ENCODE results near the gene KIF18B. TPM values are rescaled to one million over a fixed set of nuclear protein-coding genes. Genes with fewer than 3 reads are reported as not detected.

Gene KIF18B
- polyA plus RNA-seq, 2 of the 4 experiments (the other 2 are of a cell fraction): 19.6 to 41.7 TPM

DNA sequence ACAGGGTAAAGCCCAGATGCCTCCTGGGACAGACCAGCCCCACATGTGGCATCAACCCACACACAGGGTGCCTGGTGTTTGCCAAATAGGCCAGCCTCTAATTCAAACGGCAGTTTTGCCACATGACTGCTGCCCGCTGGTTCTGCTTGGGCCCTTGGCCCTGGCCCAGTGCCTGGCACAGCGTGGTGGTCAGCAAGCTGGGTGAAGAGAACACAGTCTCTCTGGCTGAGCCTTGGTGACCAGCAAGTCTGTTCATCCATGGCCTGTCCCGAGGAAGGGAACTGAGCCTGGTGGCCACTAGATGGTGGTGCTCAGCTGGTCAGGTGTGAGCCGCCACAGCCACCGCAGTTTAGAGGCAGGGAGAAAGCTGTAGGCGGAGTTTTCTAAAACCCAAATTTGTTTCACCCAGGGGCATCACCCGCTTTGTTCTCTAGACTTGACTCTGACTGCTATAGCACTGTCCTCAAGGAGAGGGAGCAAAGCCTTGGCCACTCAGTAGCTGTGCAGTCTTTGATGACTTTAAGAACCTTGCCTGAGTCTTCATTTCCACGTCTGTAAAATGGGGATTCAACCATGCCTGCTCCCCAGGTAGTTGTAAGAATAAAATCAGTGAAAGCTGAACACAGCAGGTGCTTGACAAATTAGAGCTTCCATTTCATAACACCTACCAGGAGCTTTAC lies 27.5 kb downstream of the KIF18B start:
- 13% methylated on average over 9 of the region's 9 CpGs for WGBS (ENCODE audit: missing lambda C conversion rate)
- Histone ChIP-seq H3K9me3 (no peaks in the 10 kb centered on the region), H3K4me2 (0 out of 3 replicates have a peak overlapping the region, but pooled peaks have one; percentile 3), H3K27ac (peak overlapping the region; percentile 14 to 80; a peak in 4 of 6 replicates), H3K4me1 (peaks cover 23% of the 10 kb centered on the region), H3K4me3 (no peak overlapping the region)
- CTCF ChIA-PET: interaction anchor here (0.6 to 38.3 kb wide), 40 partner anchors 8 to 287 kb away, joined by 3 to 1853 read pairs (median 6); partner anchors contain the start of genes ACBD4, C1QL1, DCAKD and EFTUD2
- DNase-seq (ENCODE audit: low read depth in 1 of 2, low spot score in 1 of 2) (peak; percentile 89 to 97), ATAC-seq (peak; percentile 85 to 90), FAIRE-seq (peak; percentile 99)
- POLR2A ChIA-PET: interaction anchor here (1.0 to 2.2 kb wide), 3 partner anchors 99 to 103 kb away, joined by 3 to 12 read pairs (median 3); no protein-coding TSS in a partner anchor
- TF ChIP-seq, protein P1, sequence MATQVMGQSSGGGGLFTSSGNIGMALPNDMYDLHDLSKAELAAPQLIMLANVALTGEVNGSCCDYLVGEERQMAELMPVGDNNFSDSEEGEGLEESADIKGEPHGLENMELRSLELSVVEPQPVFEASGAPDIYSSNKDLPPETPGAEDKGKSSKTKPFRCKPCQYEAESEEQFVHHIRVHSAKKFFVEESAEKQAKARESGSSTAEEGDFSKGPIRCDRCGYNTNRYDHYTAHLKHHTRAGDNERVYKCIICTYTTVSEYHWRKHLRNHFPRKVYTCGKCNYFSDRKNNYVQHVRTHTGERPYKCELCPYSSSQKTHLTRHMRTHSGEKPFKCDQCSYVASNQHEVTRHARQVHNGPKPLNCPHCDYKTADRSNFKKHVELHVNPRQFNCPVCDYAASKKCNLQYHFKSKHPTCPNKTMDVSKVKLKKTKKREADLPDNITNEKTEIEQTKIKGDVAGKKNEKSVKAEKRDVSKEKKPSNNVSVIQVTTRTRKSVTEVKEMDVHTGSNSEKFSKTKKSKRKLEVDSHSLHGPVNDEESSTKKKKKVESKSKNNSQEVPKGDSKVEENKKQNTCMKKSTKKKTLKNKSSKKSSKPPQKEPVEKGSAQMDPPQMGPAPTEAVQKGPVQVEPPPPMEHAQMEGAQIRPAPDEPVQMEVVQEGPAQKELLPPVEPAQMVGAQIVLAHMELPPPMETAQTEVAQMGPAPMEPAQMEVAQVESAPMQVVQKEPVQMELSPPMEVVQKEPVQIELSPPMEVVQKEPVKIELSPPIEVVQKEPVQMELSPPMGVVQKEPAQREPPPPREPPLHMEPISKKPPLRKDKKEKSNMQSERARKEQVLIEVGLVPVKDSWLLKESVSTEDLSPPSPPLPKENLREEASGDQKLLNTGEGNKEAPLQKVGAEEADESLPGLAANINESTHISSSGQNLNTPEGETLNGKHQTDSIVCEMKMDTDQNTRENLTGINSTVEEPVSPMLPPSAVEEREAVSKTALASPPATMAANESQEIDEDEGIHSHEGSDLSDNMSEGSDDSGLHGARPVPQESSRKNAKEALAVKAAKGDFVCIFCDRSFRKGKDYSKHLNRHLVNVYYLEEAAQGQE (IDR thresholded peaks at IDR 0.05): no peak
- TF ChIP-seq NR3C1 (IDR thresholded peaks at IDR 0.05) (no peak), POLR2AphosphoS2 (conservative IDR thresholded peaks at IDR 0.05; ENCODE audit: low read length) (no peak), PHF8 (IDR thresholded peaks at IDR 0.05; ENCODE audit: borderline replicate concordance, low read depth) (no peak), JUNB (IDR thresholded peaks at IDR 0.05) (no peak), CEBPB (IDR thresholded peaks at IDR 0.05) (no peak), FOSL2 (IDR thresholded peaks at IDR 0.05) (no peak), FOSL2 (CRISPR knock-in tag; IDR thresholded peaks at IDR 0.05) (no peak), MAZ (IDR thresholded peaks at IDR 0.05; ENCODE audit: borderline replicate concordance, low read depth, low read length) (no peak), RFX5 (IDR thresholded peaks at IDR 0.05) (no peak), TFCP2L1 (CRISPR knock-in tag; IDR thresholded peaks at IDR 0.05) (no peak), FOXS1 (CRISPR knock-in tag; IDR thresholded peaks at IDR 0.05) (no peak), CBX2 (IDR thresholded peaks at IDR 0.05; ENCODE audit: borderline replicate concordance, low read depth) (no peak), KDM1A (IDR thresholded peaks at IDR 0.05; ENCODE audit: low read depth) (peak; percentile 91), CHD4 (IDR thresholded peaks at IDR 0.05; ENCODE audit: borderline replicate concordance) (peak; percentile 87), ZC3H11A (IDR thresholded peaks at IDR 0.05) (no peak), TP53 (CRISPR knock-in tag; IDR thresholded peaks at IDR 0.05) (no peak), FOSB (CRISPR knock-in tag; IDR thresholded peaks at IDR 0.05) (no peak), KDM5A (IDR thresholded peaks at IDR 0.05) (no peak), BHLHE40 (IDR thresholded peaks at IDR 0.05; ENCODE audit: low read depth, low read length) (no peak), ZNF302 (CRISPR knock-in tag; IDR thresholded peaks at IDR 0.05) (no peak), EHMT2 (IDR thresholded peaks at IDR 0.05; ENCODE audit: low read depth) (no peak), HOXA7 (CRISPR knock-in tag; IDR thresholded peaks at IDR 0.05) (no peak), NPAS2 (CRISPR knock-in tag; IDR thresholded peaks at IDR 0.05; ENCODE audit: borderline replicate concordance) (no peak), CHD2 (IDR thresholded peaks at IDR 0.05; ENCODE audit: low read length, partially characterized antibody) (no peak), RARB (CRISPR knock-in tag; IDR thresholded peaks at IDR 0.05) (no peak), SREBF2 (IDR thresholded peaks at IDR 0.05) (no peak)
- TF ChIP-seq, protein P2, sequence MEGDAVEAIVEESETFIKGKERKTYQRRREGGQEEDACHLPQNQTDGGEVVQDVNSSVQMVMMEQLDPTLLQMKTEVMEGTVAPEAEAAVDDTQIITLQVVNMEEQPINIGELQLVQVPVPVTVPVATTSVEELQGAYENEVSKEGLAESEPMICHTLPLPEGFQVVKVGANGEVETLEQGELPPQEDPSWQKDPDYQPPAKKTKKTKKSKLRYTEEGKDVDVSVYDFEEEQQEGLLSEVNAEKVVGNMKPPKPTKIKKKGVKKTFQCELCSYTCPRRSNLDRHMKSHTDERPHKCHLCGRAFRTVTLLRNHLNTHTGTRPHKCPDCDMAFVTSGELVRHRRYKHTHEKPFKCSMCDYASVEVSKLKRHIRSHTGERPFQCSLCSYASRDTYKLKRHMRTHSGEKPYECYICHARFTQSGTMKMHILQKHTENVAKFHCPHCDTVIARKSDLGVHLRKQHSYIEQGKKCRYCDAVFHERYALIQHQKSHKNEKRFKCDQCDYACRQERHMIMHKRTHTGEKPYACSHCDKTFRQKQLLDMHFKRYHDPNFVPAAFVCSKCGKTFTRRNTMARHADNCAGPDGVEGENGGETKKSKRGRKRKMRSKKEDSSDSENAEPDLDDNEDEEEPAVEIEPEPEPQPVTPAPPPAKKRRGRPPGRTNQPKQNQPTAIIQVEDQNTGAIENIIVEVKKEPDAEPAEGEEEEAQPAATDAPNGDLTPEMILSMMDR (IDR thresholded peaks at IDR 0.05): peak; percentile 98
- TF ChIP-seq, protein P3, sequence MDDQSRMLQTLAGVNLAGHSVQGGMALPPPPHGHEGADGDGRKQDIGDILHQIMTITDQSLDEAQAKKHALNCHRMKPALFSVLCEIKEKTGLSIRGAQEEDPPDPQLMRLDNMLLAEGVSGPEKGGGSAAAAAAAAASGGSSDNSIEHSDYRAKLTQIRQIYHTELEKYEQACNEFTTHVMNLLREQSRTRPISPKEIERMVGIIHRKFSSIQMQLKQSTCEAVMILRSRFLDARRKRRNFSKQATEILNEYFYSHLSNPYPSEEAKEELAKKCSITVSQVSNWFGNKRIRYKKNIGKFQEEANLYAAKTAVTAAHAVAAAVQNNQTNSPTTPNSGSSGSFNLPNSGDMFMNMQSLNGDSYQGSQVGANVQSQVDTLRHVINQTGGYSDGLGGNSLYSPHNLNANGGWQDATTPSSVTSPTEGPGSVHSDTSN (IDR thresholded peaks at IDR 0.05): no peak
- TF ChIP-seq, protein P4, sequence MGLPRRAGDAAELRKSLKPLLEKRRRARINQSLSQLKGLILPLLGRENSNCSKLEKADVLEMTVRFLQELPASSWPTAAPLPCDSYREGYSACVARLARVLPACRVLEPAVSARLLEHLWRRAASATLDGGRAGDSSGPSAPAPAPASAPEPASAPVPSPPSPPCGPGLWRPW (IDR thresholded peaks at IDR 0.05): no peak
- TF ChIP-seq, protein P5, sequence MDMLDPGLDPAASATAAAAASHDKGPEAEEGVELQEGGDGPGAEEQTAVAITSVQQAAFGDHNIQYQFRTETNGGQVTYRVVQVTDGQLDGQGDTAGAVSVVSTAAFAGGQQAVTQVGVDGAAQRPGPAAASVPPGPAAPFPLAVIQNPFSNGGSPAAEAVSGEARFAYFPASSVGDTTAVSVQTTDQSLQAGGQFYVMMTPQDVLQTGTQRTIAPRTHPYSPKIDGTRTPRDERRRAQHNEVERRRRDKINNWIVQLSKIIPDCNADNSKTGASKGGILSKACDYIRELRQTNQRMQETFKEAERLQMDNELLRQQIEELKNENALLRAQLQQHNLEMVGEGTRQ (IDR thresholded peaks at IDR 0.05): no peak
- TF ChIP-seq, protein P6, sequence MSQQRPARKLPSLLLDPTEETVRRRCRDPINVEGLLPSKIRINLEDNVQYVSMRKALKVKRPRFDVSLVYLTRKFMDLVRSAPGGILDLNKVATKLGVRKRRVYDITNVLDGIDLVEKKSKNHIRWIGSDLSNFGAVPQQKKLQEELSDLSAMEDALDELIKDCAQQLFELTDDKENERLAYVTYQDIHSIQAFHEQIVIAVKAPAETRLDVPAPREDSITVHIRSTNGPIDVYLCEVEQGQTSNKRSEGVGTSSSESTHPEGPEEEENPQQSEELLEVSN (IDR thresholded peaks at IDR 0.05; ENCODE audit: borderline replicate concordance, low read depth): no peak
- TF ChIP-seq, protein P7, sequence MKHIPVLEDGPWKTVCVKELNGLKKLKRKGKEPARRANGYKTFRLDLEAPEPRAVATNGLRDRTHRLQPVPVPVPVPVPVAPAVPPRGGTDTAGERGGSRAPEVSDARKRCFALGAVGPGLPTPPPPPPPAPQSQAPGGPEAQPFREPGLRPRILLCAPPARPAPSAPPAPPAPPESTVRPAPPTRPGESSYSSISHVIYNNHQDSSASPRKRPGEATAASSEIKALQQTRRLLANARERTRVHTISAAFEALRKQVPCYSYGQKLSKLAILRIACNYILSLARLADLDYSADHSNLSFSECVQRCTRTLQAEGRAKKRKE (CRISPR knock-in tag; IDR thresholded peaks at IDR 0.05; ENCODE audit: low read depth): no peak
